ENCODE measurements around the gene DHX40.
"Not testable (repeated sequence)": the region's sequence is repeated elsewhere in the genome, so short reads cannot be mapped to it uniquely, and the experiment has no call there.

Gene DHX40

GRCh38 chr17:59631276-59631675, 65.9 kb downstream of the DHX40 start:
- DNase-seq = no peak

- DNase-seq = no peak
These were observed 67.0 kb downstream of the DHX40 start for GRCh38 chr17:59632398-59632797.

GRCh38 chr17:59633658-59634359, 68.4 kb downstream of the DHX40 start:
- no peak for DNase-seq

GRCh38 chr17:59634632-59635541, 69.5 kb downstream of the DHX40 start:
- DNase-seq = no peak

GRCh38 chr17:59637611-59638310, 72.4 kb downstream of the DHX40 start:
- no peak for DNase-seq

- DNase-seq = no peak
These were observed 73.1 kb downstream of the DHX40 start for GRCh38 chr17:59638553-59638952.

GRCh38 chr17:59641799-59642484, 76.5 kb downstream of the DHX40 start:
- DNase-seq = no peak

GRCh38 chr17:59642565-59642964, 77.2 kb downstream of the DHX40 start:
- no peak for DNase-seq

- no peak for DNase-seq
These were observed 78.0 kb downstream of the DHX40 start for GRCh38 chr17:59643159-59644140.

- DNase-seq = no peak
These were observed 81.9 kb downstream of the DHX40 start for GRCh38 chr17:59647288-59647687.

GRCh38 chr17:59649886-59650285, 84.5 kb downstream of the DHX40 start:
- no peak for DNase-seq

GRCh38 chr17:59650642-59651041, 85.2 kb downstream of the DHX40 start:
- DNase-seq = no peak

GRCh38 chr17:59651346-59651745, 85.9 kb downstream of the DHX40 start:
- no peak for DNase-seq

GRCh38 chr17:59652119-59652518, 86.7 kb downstream of the DHX40 start:
- DNase-seq = no peak

- not testable (repeated sequence) for DNase-seq
These were observed 91.2 kb downstream of the DHX40 start for GRCh38 chr17:59656624-59657023.
